H4 (cell line): Measurements from ENCODE around the gene CHAT. TPM values are rescaled to one million over a fixed set of nuclear protein-coding genes. Genes with fewer than 3 reads are reported as not detected.

Experiments used
- DNase-seq: peaks from one replicate; pipeline ENCODE4 v3.0.0-alpha.2; 2015; ENCODE audit warnings: low spot score
- total RNA-seq: library from RNA; depleted of rRNA; stranded (reverse); fragments of >200 nt; shearing (Covaris generic); gene quantifications from 2 replicates; pipeline ENCODE4 v1.2.3, GENCODE V29; 2014; rRNA removed

The CHAT gene
- total RNA-seq, 1 experiment from 2014 or later = not detected

GRCh38 chr10:49688261-49688846 is 74.5 kb downstream of the CHAT start:
- no peak for DNase-seq

- DNase-seq = no peak
Measured at GRCh38 chr10:49688920-49689319, 75.1 kb downstream of the CHAT start.

GRCh38 chr10:49689882-49690510 is 76.2 kb downstream of the CHAT start:
- DNase-seq = no peak

- no peak for DNase-seq
Measured at GRCh38 chr10:49690698-49691356, 77.0 kb downstream of the CHAT start.

- no peak for DNase-seq
Measured at GRCh38 chr10:49691588-49691987, 77.8 kb downstream of the CHAT start.

GRCh38 chr10:49694466-49694865 is 80.6 kb downstream of the CHAT start:
- DNase-seq = no peak

GRCh38 chr10:49696311-49696710 is 82.5 kb downstream of the CHAT start:
- no peak for DNase-seq

- no peak for DNase-seq
Measured at GRCh38 chr10:49698679-49699078, 84.8 kb downstream of the CHAT start.

- DNase-seq = no peak
Measured at GRCh38 chr10:49700211-49700610, 86.4 kb downstream of the CHAT start.

- no peak for DNase-seq
Measured at GRCh38 chr10:49700997-49701396, 87.2 kb downstream of the CHAT start.

- no peak for DNase-seq
Measured at GRCh38 chr10:49707585-49707984, 93.7 kb downstream of the CHAT start.

- no peak for DNase-seq
Measured at GRCh38 chr10:49709934-49710333, 96.1 kb downstream of the CHAT start.

GRCh38 chr10:49710966-49711365 is 97.1 kb downstream of the CHAT start:
- no peak for DNase-seq

- DNase-seq = no peak
Measured at GRCh38 chr10:49711481-49711880, 97.6 kb downstream of the CHAT start.

- no peak for DNase-seq
Measured at GRCh38 chr10:49713266-49713665, 99.4 kb downstream of the CHAT start.

Other genes starting within 250 kb of the CHAT start
- not detected in 2 replicates for gene DRGX, start 217.9 kb upstream of the CHAT start, total RNA-seq
- gene ERCC6, start 74.9 kb upstream of the CHAT start, total RNA-seq = 4.5 and 5.7 TPM in 2 replicates
- gene SLC18A3, start 3.7 kb upstream of the CHAT start, total RNA-seq = not detected in 2 replicates
- gene C10orf53, start 65.6 kb downstream of the CHAT start, total RNA-seq = not detected in 2 replicates
- gene OGDHL, start 148.3 kb downstream of the CHAT start, total RNA-seq = 0.37 and 1.1 TPM in 2 replicates